K562 (cell line): ENCODE measurements around the gene TREM2. TPM values are rescaled to one million over a fixed set of nuclear protein-coding genes. Genes with fewer than 3 reads are reported as not detected.

Experiments
- ATAC-seq: fragments of 200-7000 bp; cut with Tn5 transposase; 3 replicates; pipeline ENCODE4 v1.9.1; 2020; ENCODE audit warnings: moderate library complexity
- Bru-seq: library from RNA; stranded (reverse); fragments of 400-500 nt; gene quantifications from one replicate; lab custom pipeline; 2021; lab: Mats Ljungman, UMichigan
- BruChase-seq, 2 experiments: library from RNA; stranded (reverse); fragments of 400-500 nt; gene quantifications; one replicate each; lab custom pipeline; 2021; lab: Mats Ljungman, UMichigan
- BruUV-seq: library from RNA; stranded (reverse); fragments of 400-500 nt; replicated peaks from 2 replicates; lab custom pipeline; 2021; lab: Mats Ljungman, UMichigan
- CTCF ChIA-PET: fragments of 300-600 bp; formaldehyde crosslinking; extraction: SDS; loops from one replicate; lab custom pipeline; 2021; ENCODE audit warnings: low intra/inter-chr PET ratio; lab: Yijun Ruan, JAX
- POLR2A ChIA-PET: fragments of 300-600, 350-650 bp; sonication (Branson Sonifier 250); formaldehyde crosslinking; extraction: SDS; loops from one replicate; lab custom pipeline; 2021; ENCODE audit warnings: antibody characterized with exemption, inconsistent platforms; lab: Yijun Ruan, JAX
- DNase-seq, 4 experiments: peaks; one replicate each; pipeline versions ENCODE4 v3.0.0 to v3.0.0-alpha.2; 2011 to 2018; ENCODE audit warnings: low spot score in 3 of 4, mixed read lengths in 3 of 4; ENCODE audit errors: extremely low read depth in 1 of 4
- FAIRE-seq: peaks from 2 replicates; lab custom pipeline; 2011; peaks lifted over from hg19 to GRCh38; lab: Jason Lieb, UNC
- H2AFZ ChIP-seq: 2 replicates; pipeline ENCODE4 v1.6.0; 2011; ENCODE audit warnings: low read depth, low read length, control low read depth, inconsistent platforms
- H3K27ac ChIP-seq: fragments of 200-600 bp; 3 replicates; pipeline ENCODE4 v1.8.0; 2011; ENCODE audit warnings: low read depth, mild to moderate bottlenecking, control low read depth, inconsistent platforms, low read length, moderate library complexity, mixed read lengths; ENCODE audit errors: extremely low read depth
- H3K27me3 ChIP-seq, 2 experiments: fragments of 300-600 bp in 1 of 2; 2 replicates in 1 of 2; 3 replicates in 1 of 2; pipeline versions ENCODE4 v1.6.0 to v1.8.0; 2011; ENCODE audit warnings: inconsistent platforms in 2 of 2, low read length in 2 of 2, mild to moderate bottlenecking in 1 of 2, mixed read lengths in 1 of 2, moderate library complexity in 1 of 2; ENCODE audit not compliant: control insufficient read depth in 2 of 2, insufficient read depth in 2 of 2
- H3K36me3 ChIP-seq: fragments of 300-600 bp; 3 replicates; pipeline ENCODE4 v1.8.0; 2011; ENCODE audit warnings: mild to moderate bottlenecking, low read length, inconsistent platforms; ENCODE audit not compliant: control insufficient read depth, insufficient read depth
- H3K4me1 ChIP-seq, 2 experiments: fragments of 200-600 bp in 1 of 2; replicated peaks in 1 of 2; 2 replicates in 1 of 2; 3 replicates in 1 of 2; pipeline versions ENCODE4 v1.5.1 to v1.8.0; 2011; ENCODE audit warnings: inconsistent platforms in 2 of 2, low read length in 2 of 2, mild to moderate bottlenecking in 1 of 2, mixed read lengths in 1 of 2, moderate library complexity in 1 of 2; ENCODE audit not compliant: control insufficient read depth in 2 of 2, insufficient read depth in 2 of 2
- H3K4me2 ChIP-seq: 2 replicates; pipeline ENCODE4 v1.6.1; 2011; ENCODE audit warnings: low read length, control low read depth, inconsistent platforms, mixed read lengths; ENCODE audit not compliant: insufficient read depth
- H3K4me3 ChIP-seq: fragments of 200-600 bp; sonication (generic), shearing (Covaris generic); 2 replicates; pipeline ENCODE4 v1.5.1; 2016; ENCODE audit warnings: control low read depth, inconsistent platforms
- H3K79me2 ChIP-seq: fragments of 200-600 bp; 3 replicates; pipeline ENCODE4 v1.8.0; 2011; ENCODE audit warnings: low read length, inconsistent platforms; ENCODE audit not compliant: control insufficient read depth, insufficient read depth
- H3K9ac ChIP-seq, 2 experiments: 2 replicates each; pipeline versions ENCODE4 v1.6.0 to v1.6.1; 2011; ENCODE audit warnings: low read depth in 2 of 2, low read length in 2 of 2, control low read depth in 1 of 2, inconsistent platforms in 1 of 2, mild to moderate bottlenecking in 1 of 2, mixed read lengths in 1 of 2; ENCODE audit not compliant: insufficient read depth in 1 of 2
- H3K9me1 ChIP-seq: one replicate; pipeline ENCODE4 v1.6.0; 2011; ENCODE audit warnings: inconsistent platforms, mild to moderate bottlenecking, low read length, moderate library complexity; ENCODE audit not compliant: control insufficient read depth, insufficient read depth
- H3K9me3 ChIP-seq: replicated peaks from 2 replicates; pipeline ENCODE4 v1.5.1; 2011; ENCODE audit warnings: low read depth, low read length, inconsistent platforms; ENCODE audit not compliant: control insufficient read depth, insufficient read depth
- H4K20me1 ChIP-seq: replicated peaks from 2 replicates; pipeline ENCODE4 v1.6.1; 2011; ENCODE audit warnings: low read length, inconsistent platforms, mixed read lengths; ENCODE audit not compliant: control insufficient read depth, insufficient read depth
- CEBPG ChIP-seq, 3 experiments: fragments of 200-800 bp in 1 of 3; sonication (Bioruptor generic) in 1 of 3; sonication (generic) in 1 of 3; formaldehyde crosslinking in 1 of 3; IDR thresholded peaks in 2 of 3; conservative IDR thresholded peaks in 1 of 3; 2 replicates each; pipeline versions ENCODE4 v1.6.1 to v1.8.0; 2016 to 2022; ENCODE audit warnings: missing compliant biosample characterization in 2 of 3, missing genetic modification characterization in 2 of 3, mild to moderate bottlenecking in 1 of 3, missing genetic modification reagents in 1 of 3
- ZNF232 ChIP-seq: sonication (generic); formaldehyde crosslinking; IDR thresholded peaks from 2 replicates; pipeline ENCODE4 v1.8.0; 2022; ENCODE audit warnings: mild to moderate bottlenecking, missing genetic modification reagents
- WGBS: fragments of 100-300 bp; shearing (Covaris generic); methylation state at CpG from one replicate; pipeline ENCODE4 v1.1.6; 2016; ENCODE audit warnings: low coverage, mixed read lengths; ENCODE audit not compliant: insufficient coverage; ENCODE audit errors: missing lambda C conversion rate; 5-methylcytosine and 5-hydroxymethylcytosine counted together
- in situ Hi-C: fragments of 300-500 bp; cut with MboI; formaldehyde crosslinking; loops from 4 replicates; pipeline ENCODE4 v1.15.0; 2018; ENCODE audit warnings: inconsistent platforms, mixed read lengths
- intact Hi-C: fragments of 100-400 bp; cut with micrococcal nuclease; formaldehyde crosslinking; loops from 2 replicates; pipeline ENCODE4 v1.14.2; 2022
- long read RNA-seq, 3 experiments: library from polyadenylated mRNA in 2 of 3; library from RNA in 1 of 3; unstranded in 2 of 3; stranded (forward) in 1 of 3; transcript quantifications; one replicate each; pipeline ENCODE4 v2.0.0, GENCODE V29; 2019 to 2022
- polyA minus RNA-seq, 3 experiments: library from RNA; depleted of rRNA, polyadenylated mRNA; stranded (reverse); fragments of >200 nt; gene quantifications; 2 replicates each; pipeline ENCODE4 v1.2.3, GENCODE V29; 2011
- polyA plus RNA-seq, 8 experiments: library from polyadenylated mRNA; depleted of rRNA in 4 of 8; stranded (reverse) in 5 of 8; unstranded in 3 of 8; fragments of >200 nt; fragmentation: Nextera tagmentation in 2 of 8; fragmentation: Illumina TruSeq in 1 of 8; extraction: Ambion mirVana in 2 of 8; extraction: Trizol in 1 of 8; gene quantifications; 2 replicates each; pipeline versions ENCODE4 v1.2.1 to v1.2.3, GENCODE V29; 2011 to 2014; ENCODE audit warnings: inconsistent platforms in 1 of 8, missing spikeins in 1 of 8
- total RNA-seq, 7 experiments: library from RNA; depleted of rRNA in 6 of 7; stranded (reverse); fragments of >200 nt in 6 of 7; fragmentation: Illumina TruSeq in 2 of 7; extraction: Trizol in 2 of 7; gene quantifications; 2 replicates each; pipeline versions ENCODE4 v1.2.1 to v1.2.3, GENCODE V29; 2011 to 2021; ENCODE audit warnings: low replicate concordance in 1 of 7

The TREM2 gene
- not detected in 2 replicates for total RNA-seq (2011; cell fraction: chromatin; rRNA removed; ENCODE audit: low replicate concordance)
- total RNA-seq (2011; cell fraction: nucleolus; rRNA removed), result not detected in 2 replicates
- not detected in 2 replicates for total RNA-seq (2011; cell fraction: nucleoplasm; rRNA removed)
- total RNA-seq (2014; rRNA removed), result not detected in 2 replicates
- not detected in 2 replicates for total RNA-seq (2014; rRNA removed; fragmentation: Illumina TruSeq; extraction: Trizol)
- total RNA-seq (2015; rRNA removed; fragmentation: Illumina TruSeq; extraction: Trizol), result not detected in 2 replicates
- not detected in 2 replicates for total RNA-seq (2021)
- polyA plus RNA-seq (2011; rRNA removed), result not detected in 2 replicates
- not detected in 2 replicates for polyA plus RNA-seq (2011; cell fraction: cytosol; rRNA removed)
- not detected in 2 replicates for polyA plus RNA-seq (2011; cell fraction: nucleus; rRNA removed)
- polyA plus RNA-seq (2012), result not detected in 2 replicates
- polyA plus RNA-seq (2014; fragmentation: Illumina TruSeq; extraction: Trizol), result not detected in 2 replicates
- not detected for polyA plus RNA-seq (2014; fragmentation: Nextera tagmentation; extraction: Ambion mirVana)
- polyA plus RNA-seq (2014; rRNA removed), result not detected in 2 replicates
- polyA minus RNA-seq (2011; rRNA and poly(A)+ RNA removed), result not detected in 2 replicates
- polyA minus RNA-seq (2011; cell fraction: cytosol; rRNA and poly(A)+ RNA removed), result not detected in 2 replicates
- polyA minus RNA-seq (2011; cell fraction: nucleus; rRNA and poly(A)+ RNA removed), result not detected in 2 replicates
- Bru-seq, nascent RNA, result not detected
- not detected for BruChase-seq, experiment 1, labeled RNA remaining after a 2-hour chase
- BruChase-seq, experiment 2, labeled RNA remaining after a 6-hour chase, result not detected
- long read RNA-seq, experiment 1, result 0 reads
- long read RNA-seq, experiment 2, result 0 reads
- long read RNA-seq, experiment 3, result 0 reads

- no peaks in the 10 kb centered on the region for H3K36me3 ChIP-seq
- no peak for ATAC-seq
- H3K4me1 ChIP-seq, result no peaks in the 10 kb centered on the region
- peaks cover 10% of the 10 kb centered on the region; the same call in 1 of the 2 replicates for H4K20me1 ChIP-seq
- intact Hi-C loops, result no loop called here
- ChIA-PET POLR2A (interaction anchor here (0.6 kb wide), 1 partner anchor 14 kb away, joined by 4 read pairs; no protein-coding TSS in a partner anchor), CTCF (no interaction called here)
- BruUV-seq, result no TSS peak
- no peak within 1 kb of the TSS for H2AFZ ChIP-seq
- H3K4me3 ChIP-seq, result no peak within 1 kb of the TSS
- no peak within 1 kb of the TSS for H3K27ac ChIP-seq
- H3K9me3 ChIP-seq, result no peaks in the 10 kb centered on the region
- no peak for DNase-seq
- no peaks in the 10 kb centered on the region for H3K79me2 ChIP-seq
- H3K4me2 ChIP-seq, result no peak within 1 kb of the TSS
- no peaks in the 10 kb centered on the region for H3K9me1 ChIP-seq
- 2% methylated on average over 10 of the region's 10 CpGs for WGBS
- no peak for TF ChIP-seq ZNF232
- TF ChIP-seq CEBPG (CRISPR knock-in tag; IDR thresholded peaks at IDR 0.05), result no peak
- peak in 1 of 2 experiments; percentile 16; a peak in 1 of 4 replicates for TF ChIP-seq CEBPG (tag; conservative IDR thresholded peaks at IDR 0.05 in 1 of 2, IDR thresholded peaks at IDR 0.05 in 1 of 2)
- in situ Hi-C loops, result no loop called here
- peaks cover 12 to 59% of the 10 kb centered on the region in 2 experiments; a peak in 4 of 5 replicates for H3K27me3 ChIP-seq
- 0 out of 4 replicates have a peak within 1 kb of the TSS, but pooled peaks of 1 of the 2 experiments have one; percentile 4 for H3K9ac ChIP-seq
- FAIRE-seq, result no peak
Observed at GRCh38 chr6:41162687-41163418, at the start of gene TREM2. Gene TREM2, minus strand, starts transcription at chr6:41163116. Its CDS starts 34 bp downstream, at chr6:41163082.
